Hepatocyte (in vitro differentiated cells): ENCODE data around the gene FNDC3B. TPM values are rescaled to one million over a fixed set of nuclear protein-coding genes. Genes with fewer than 3 reads are reported as not detected.

Source experiments
- DNase-seq: peaks from one replicate; pipeline ENCODE4 v3.0.0-alpha.2; 2016; ENCODE audit warnings: low spot score
- H2AFZ ChIP-seq: fragments of 200-600 bp; sonication (generic); 2 replicates; pipeline ENCODE4 v1.6.0; 2016; ENCODE audit warnings: antibody characterized with exemption, mild to moderate bottlenecking
- H3K27ac ChIP-seq: fragments of 200-600 bp; sonication (generic); 2 replicates; pipeline ENCODE4 v1.5.1; 2016; ENCODE audit warnings: mild to moderate bottlenecking
- H3K27me3 ChIP-seq: fragments of 200-600 bp; sonication (generic); 2 replicates; pipeline ENCODE4 v1.6.1; 2016
- H3K36me3 ChIP-seq: fragments of 200-600 bp; sonication (generic); replicated peaks from 2 replicates; pipeline ENCODE4 v1.5.1; 2016; ENCODE audit warnings: low read depth; ENCODE audit not compliant: insufficient read depth
- H3K4me1 ChIP-seq: fragments of 200-600 bp; sonication (generic); 2 replicates; pipeline ENCODE4 v1.5.1; 2016; ENCODE audit warnings: mild to moderate bottlenecking, moderate library complexity; ENCODE audit not compliant: insufficient read depth
- H3K4me2 ChIP-seq: fragments of 200-600 bp; sonication (generic); 2 replicates; pipeline ENCODE4 v1.6.0; 2016
- H3K4me3 ChIP-seq: fragments of 200-600 bp; sonication (generic); 2 replicates; pipeline ENCODE4 v1.5.1; 2016; ENCODE audit warnings: mild to moderate bottlenecking
- H3K79me2 ChIP-seq: fragments of 200-600 bp; sonication (generic); 2 replicates; pipeline ENCODE4 v1.6.0; 2017; ENCODE audit warnings: mild to moderate bottlenecking
- H3K9me2 ChIP-seq: fragments of 200-600 bp; sonication (generic); replicated peaks from 2 replicates; pipeline ENCODE4 v1.6.0; 2017; ENCODE audit warnings: mild to moderate bottlenecking; ENCODE audit not compliant: insufficient read depth
- H3K9me3 ChIP-seq: fragments of 200-600 bp; sonication (generic); 2 replicates; pipeline ENCODE4 v1.5.1; 2016; ENCODE audit warnings: low read depth, mild to moderate bottlenecking
- H4K20me1 ChIP-seq: fragments of 200-600 bp; sonication (generic); 2 replicates; pipeline ENCODE4 v1.6.0; 2016; ENCODE audit warnings: mild to moderate bottlenecking; ENCODE audit not compliant: insufficient read depth, poor library complexity, severe bottlenecking
- EZH2 ChIP-seq: fragments of 200-600 bp; sonication (generic); IDR thresholded peaks from 2 replicates; pipeline ENCODE4 v1.6.1; 2016; ENCODE audit warnings: antibody characterized with exemption, mild to moderate bottlenecking, borderline replicate concordance
- EZH2phosphoT487 ChIP-seq: fragments of 200-600 bp; sonication (generic); IDR thresholded peaks from one replicate; pipeline ENCODE4 v1.6.1; 2018; ENCODE audit warnings: antibody characterized with exemption, mild to moderate bottlenecking, low read depth, moderate library complexity; ENCODE audit not compliant: unreplicated experiment, severe bottlenecking
- WGBS: methylation state at CpG from one replicate; pipeline ENCODE4 v1.1.6; 2016; ENCODE audit warnings: low lambda C conversion rate; ENCODE audit errors: missing lambda C conversion rate; 5-methylcytosine and 5-hydroxymethylcytosine counted together
- polyA plus RNA-seq: library from polyadenylated mRNA; unstranded; fragments of >200 nt; fragmentation: Nextera tagmentation; extraction: Ambion mirVana; gene quantifications from 2 replicates; pipeline ENCODE4 v1.2.1, GENCODE V29; 2016
- total RNA-seq: library from RNA; depleted of rRNA; stranded (reverse); fragments of >200 nt; gene quantifications from 2 replicates; pipeline ENCODE4 v1.2.3, GENCODE V29; 2014
- TF ChIP-seq, protein P1 (sequence below): fragments of 200-600 bp; sonication (generic); IDR thresholded peaks from 2 replicates; pipeline ENCODE4 v1.5.1; 2016; ENCODE audit warnings: antibody characterized with exemption, mild to moderate bottlenecking; ENCODE audit not compliant: poor library complexity

The FNDC3B gene
- total and polyA plus RNA-seq, 2 experiments from 2014 or later: 61.2 to 113 TPM

DNA sequence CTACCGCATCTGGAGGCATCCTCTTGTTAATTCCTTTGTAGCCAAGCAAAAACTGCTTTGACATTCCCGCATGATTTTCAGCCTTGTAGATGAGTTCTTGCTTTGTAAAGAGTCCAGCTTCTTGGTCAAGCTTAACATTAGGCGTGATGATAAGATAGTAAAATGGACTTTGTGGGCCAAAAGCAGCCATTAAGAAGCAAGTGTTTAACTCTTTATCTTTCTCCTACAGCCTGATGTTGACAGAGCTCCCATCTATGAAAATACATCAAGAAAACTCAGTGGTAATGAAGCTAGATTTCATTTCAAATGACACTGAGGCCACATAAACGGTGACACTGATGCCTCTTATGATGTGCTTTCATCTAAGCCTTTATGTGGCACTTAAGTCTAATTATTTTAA lies 33.2 kb downstream of the FNDC3B start:
- peak overlapping the region; percentile 14 for H3K27ac ChIP-seq
- no peaks in the 10 kb centered on the region for H3K27me3 ChIP-seq
- H3K4me2 ChIP-seq: peak overlapping the region; percentile 24
- no peaks in the 10 kb centered on the region for H3K36me3 ChIP-seq
- H4K20me1 ChIP-seq: peaks cover 74% of the 10 kb centered on the region
- H3K79me2 ChIP-seq: peaks cover 100% of the 10 kb centered on the region
- H2AFZ ChIP-seq: no peak overlapping the region
- H3K4me3 ChIP-seq: no peak overlapping the region
- H3K4me1 ChIP-seq: peaks cover 45% of the 10 kb centered on the region
- TF ChIP-seq, protein P1, sequence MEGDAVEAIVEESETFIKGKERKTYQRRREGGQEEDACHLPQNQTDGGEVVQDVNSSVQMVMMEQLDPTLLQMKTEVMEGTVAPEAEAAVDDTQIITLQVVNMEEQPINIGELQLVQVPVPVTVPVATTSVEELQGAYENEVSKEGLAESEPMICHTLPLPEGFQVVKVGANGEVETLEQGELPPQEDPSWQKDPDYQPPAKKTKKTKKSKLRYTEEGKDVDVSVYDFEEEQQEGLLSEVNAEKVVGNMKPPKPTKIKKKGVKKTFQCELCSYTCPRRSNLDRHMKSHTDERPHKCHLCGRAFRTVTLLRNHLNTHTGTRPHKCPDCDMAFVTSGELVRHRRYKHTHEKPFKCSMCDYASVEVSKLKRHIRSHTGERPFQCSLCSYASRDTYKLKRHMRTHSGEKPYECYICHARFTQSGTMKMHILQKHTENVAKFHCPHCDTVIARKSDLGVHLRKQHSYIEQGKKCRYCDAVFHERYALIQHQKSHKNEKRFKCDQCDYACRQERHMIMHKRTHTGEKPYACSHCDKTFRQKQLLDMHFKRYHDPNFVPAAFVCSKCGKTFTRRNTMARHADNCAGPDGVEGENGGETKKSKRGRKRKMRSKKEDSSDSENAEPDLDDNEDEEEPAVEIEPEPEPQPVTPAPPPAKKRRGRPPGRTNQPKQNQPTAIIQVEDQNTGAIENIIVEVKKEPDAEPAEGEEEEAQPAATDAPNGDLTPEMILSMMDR: no peak
- TF ChIP-seq EZH2phosphoT487: no peak
- no peak for TF ChIP-seq EZH2
- 59% methylated on average over 4 of the region's 4 CpGs for WGBS
- no peak for DNase-seq
- no peaks in the 10 kb centered on the region for H3K9me2 ChIP-seq
- H3K9me3 ChIP-seq: no peaks in the 10 kb centered on the region

DNA sequence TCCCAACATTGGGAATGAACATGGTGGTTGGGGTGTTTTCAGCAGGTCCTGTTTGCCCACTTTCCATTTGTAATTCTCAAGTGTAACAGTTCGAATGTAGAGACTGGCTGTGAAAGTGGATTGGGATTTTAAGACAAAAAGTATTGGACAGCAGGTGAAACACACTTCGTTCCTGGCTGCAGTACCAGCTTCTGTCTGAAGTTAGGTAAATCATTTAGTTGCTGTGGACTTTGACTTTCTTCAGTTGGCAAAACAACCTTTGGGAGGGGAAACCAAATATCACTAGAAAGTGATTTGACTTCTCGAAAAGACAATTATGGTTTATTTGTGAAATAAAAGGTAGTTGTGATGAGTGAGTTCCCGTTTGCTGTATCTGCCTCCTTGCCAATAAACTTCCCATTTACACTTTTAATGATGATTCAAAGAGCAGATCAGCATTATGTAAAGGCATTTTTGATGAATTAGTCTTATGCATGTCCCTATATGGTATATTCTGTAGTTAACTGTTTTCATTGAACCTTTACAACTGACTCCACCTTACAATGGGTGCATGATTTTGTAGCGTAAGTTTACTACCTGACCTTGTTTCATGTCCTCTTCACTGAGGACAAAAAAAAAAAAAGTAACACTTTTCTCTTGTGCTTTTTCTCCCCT lies 34.0 kb downstream of the FNDC3B start:
- Histone ChIP-seq H3K4me3 (no peak overlapping the region), H2AFZ (no peak overlapping the region), H3K4me1 (peaks cover 42% of the 10 kb centered on the region), H3K4me2 (peak overlapping the region; percentile 10), H3K27ac (no peak overlapping the region), H3K36me3 (no peaks in the 10 kb centered on the region), H4K20me1 (peaks cover 65% of the 10 kb centered on the region), H3K9me2 (no peaks in the 10 kb centered on the region), H3K79me2 (peaks cover 100% of the 10 kb centered on the region), H3K9me3 (no peaks in the 10 kb centered on the region), H3K27me3 (no peaks in the 10 kb centered on the region)
- 68% methylated on average over 5 of the region's 5 CpGs for WGBS
- no peak for DNase-seq
- TF ChIP-seq EZH2 (no peak), EZH2phosphoT487 (no peak)
- TF ChIP-seq, protein P1: no peak

DNA sequence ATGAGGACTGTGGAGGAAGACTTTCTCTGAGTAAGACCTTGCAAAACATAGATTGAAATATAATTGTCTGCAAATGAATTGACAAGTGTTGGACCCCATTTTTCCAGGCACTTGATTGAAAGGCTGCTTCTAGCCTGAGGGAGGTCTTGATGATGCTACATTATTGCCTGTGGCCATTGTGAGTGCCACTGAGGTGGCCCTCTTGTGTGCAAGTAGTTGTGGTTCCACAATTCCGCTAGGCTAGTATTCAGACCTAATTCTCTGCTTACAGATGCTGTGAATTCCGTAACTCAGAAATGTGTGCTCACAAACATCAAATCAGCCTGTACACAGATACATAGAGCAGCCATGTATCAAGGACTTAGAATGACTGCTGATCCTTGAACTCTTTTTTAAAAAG lies 34.7 kb downstream of the FNDC3B start:
- peaks cover 44% of the 10 kb centered on the region for H3K4me1 ChIP-seq
- H3K79me2 ChIP-seq: peaks cover 100% of the 10 kb centered on the region
- H3K27ac ChIP-seq: no peak overlapping the region
- no peaks in the 10 kb centered on the region for H3K9me2 ChIP-seq
- no peak for DNase-seq
- TF ChIP-seq, protein P1: no peak
- TF ChIP-seq EZH2 (no peak), EZH2phosphoT487 (no peak)
- H3K36me3 ChIP-seq: no peaks in the 10 kb centered on the region
- H3K9me3 ChIP-seq: no peaks in the 10 kb centered on the region
- H4K20me1 ChIP-seq: peaks cover 59% of the 10 kb centered on the region
- WGBS: 100% methylated on average over 2 of the region's 2 CpGs
- no peak overlapping the region for H2AFZ ChIP-seq
- no peak overlapping the region for H3K4me3 ChIP-seq
- H3K27me3 ChIP-seq: no peaks in the 10 kb centered on the region
- H3K4me2 ChIP-seq: no peak overlapping the region
